ENCODE results near the gene UNC79.

The UNC79 gene

DNA sequence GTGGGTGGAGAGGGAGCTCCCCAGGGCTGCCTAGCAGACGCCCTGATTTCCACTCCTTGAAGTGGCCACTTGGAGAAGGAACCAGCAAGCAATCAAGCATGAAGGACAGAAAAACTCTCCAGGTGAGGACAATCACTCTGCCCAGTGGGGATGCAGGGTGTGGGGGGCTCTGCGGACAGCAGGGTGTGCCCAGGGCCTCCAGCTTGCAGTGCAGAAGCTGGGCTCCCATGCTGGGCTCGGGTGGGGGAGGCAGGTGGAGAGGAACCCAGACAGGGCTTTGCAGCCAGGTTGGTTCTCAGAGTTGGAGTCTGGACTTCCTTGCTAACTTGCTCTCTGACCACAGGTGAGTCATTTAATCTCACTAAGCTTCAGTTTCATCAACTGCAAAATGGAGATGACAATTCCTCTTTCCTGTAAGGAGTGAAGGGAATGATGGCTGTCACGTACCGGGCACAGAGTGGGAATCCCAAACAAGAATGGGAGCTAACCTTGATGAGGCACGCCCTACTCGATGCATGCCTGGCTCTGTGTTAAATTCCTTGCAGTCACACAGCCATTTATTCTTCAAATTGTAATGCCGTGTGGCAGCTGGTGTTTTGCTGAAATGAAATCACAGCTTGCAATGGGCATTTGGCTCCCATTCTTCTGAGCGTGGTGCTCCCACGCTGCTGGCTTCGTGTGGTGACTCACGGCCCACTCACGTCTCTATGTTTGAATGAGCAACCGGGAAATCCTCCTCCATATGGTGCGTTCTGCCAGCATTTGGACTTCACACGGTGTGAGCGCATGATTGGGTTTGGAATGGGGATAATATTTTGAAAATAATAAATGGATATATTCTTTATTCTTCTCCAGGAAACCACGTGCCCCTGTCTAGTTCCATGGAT is 282.3 kb downstream of the UNC79 start:
- FAIRE-seq: no peak

DNA sequence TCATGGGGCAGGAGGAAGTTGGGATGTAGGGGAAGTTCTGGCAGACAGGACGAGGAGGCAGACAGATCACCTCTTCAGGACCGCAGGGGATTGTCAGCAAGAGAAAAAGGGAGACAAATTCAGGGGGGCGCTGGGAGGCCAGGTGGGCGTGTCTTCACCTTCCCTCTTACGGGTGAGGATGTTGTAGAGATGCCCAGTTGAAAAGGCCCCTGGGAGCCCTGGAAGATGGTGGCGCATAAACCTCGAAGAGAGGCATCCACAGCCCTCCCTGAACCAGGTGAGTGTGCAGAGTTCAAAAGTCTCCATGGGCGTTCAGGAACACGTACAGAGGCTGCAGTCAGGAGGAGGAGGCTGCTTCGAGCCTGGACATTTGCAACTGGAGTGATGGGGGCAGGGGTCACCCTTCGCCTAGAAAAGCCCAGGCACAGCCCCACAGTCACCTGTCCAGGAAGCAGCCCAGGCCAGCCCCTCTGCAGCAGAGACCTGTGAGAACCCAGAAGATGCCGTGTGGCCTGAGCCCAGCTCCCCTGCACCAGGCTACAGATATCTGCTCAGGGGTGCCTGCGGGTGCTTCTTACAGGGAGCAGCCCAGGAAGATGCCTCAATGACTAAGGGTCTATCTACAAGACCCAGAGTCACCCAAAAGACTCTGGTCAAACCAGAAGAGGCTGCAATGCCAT is 283.1 kb downstream of the UNC79 start:
- no peak for FAIRE-seq

GRCh38 chr14:93714605-93715004 is 283.9 kb downstream of the UNC79 start:
- no peak for FAIRE-seq

DNA sequence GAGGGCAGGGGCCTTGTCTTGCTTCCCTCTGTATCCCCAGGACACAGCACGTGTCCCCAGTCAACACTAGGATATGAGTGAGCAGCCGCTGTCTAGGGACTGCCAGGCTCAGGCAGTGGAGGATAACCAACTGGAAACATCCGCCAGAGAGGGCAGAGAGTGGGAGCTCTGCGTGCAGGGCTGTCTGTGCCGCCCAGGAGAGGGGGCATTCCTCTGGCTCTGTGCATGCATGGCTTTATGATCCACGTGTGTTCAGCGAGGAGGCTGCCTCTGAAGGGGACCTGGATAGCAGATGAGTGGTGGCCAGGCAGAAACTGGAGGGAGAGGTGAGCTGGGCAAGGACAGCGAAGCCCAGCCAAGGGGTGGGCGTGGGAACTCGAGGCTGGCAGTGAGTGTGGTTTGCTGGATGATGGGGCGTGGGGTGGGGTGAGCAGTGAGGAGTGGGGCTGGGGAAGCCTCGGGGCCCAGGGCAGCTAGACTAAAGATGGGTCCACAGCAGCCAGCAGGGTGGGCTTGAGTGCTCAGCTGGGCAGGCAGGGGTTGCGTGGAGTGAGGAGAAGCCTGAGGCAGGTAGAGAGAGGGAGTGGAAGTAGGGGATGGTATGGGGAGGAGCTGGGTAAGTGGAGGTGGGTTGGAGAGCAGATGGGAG is 284.7 kb downstream of the UNC79 start:
- FAIRE-seq: no peak

DNA sequence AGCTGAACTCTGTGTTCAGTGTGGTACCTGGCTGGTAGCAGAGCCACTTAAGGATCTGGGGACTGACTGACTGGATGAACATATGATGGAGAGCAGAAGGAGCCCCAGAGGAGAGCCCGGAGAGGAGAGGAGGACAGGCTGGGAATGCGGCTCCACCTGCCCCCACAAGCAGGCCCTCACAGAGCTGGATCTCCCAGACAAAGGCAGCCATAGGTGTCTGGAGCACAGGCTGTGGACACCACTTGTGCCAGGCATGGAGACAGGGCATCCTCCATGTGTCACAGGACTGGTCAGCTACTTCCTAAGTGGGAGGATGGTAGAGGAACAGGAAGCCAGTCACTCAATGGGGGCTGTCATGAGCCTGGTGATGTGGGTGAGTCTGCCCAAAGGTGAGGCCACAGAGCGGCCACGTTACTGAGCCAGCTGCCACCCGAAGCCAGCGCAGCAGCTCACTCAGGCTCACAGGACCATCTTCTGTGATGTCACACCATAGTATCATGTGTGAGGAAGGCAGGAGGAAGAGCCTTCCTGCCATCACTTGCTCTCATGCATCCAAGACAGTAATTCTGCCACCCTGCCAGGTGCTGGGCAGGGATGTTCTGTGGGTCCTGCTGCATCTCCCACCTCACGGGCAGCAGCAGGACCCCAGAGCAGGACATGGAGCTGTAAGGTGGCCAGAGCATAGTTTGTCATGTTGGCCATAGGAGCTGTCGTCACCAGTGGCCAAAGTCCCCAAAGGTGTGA is 285.4 kb downstream of the UNC79 start:
- FAIRE-seq: no peak

DNA sequence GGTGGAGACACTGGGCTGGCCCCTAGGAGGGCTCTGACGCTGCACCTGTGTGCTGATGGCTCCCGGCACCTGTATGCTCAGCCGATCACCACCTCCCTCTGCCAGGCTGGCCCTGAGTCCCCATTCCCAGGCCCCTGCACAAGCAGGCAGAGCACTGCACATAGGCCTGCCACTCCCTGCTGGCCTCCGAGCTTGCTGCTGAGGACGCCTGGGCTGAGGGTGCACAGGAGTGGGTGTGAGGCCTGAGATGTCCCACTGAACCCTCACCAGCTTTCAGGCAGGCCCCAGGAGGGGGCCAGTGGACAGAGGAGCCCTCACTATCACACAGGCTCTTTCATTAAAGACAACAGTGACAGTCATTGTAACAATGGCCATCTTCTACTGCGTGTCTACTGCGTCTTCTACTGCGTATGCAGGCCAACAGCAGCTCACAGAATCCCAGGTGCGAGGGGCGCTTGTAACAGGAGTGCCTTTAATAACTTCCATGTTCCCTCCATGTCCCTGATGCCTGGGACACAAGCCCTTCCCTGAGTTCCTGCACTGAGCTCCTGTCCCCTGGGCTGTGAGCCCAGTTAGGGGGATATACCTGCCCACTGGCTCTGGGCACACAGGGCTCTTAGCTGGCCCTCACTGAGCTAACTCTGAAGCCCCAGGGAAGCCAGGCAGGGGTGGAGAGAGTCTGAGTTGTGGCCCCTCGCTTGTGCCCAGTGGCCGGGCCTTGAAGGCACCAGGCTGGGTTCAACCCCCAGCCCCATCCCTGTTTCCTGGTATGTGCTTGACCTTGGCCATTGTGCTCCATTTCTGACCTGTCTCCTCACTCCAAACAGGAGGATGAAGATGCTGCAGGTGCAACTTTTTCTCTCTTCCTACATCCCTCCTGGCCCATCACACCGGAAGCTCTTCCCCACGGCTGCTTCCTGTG is 286.3 kb downstream of the UNC79 start:
- FAIRE-seq: no peak

DNA sequence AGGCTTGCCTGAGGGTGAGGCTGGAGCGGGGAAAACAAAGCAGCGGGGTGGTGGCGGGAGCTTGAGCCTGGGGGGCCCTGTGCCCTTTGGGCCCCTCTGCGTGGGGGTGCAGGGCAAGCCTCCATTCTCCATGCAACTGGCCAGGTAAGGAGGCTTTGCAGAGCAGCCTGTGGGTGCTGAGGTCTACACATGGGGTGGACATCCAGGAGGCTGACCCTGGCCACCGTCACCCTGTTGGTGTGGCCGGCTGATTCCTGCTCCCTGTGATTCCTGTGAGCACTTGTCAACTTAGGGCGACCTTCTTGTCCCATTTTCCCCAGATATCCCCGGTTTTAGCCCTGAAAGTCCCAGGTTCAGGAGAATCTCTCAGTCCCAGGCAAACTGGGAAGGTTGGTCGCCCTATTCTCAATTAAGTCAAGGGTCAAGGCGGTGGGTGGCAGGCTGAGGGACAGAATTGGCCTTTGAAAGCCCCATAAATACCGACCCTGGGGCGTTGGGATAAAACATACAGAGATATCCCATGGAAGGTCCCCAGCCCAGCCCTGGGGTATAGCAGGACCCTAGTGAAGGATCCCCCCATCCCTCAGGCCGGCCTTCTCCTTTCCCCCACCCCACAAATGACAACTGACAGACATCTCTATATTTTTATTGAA is 287.1 kb downstream of the UNC79 start:
- FAIRE-seq: no peak

DNA sequence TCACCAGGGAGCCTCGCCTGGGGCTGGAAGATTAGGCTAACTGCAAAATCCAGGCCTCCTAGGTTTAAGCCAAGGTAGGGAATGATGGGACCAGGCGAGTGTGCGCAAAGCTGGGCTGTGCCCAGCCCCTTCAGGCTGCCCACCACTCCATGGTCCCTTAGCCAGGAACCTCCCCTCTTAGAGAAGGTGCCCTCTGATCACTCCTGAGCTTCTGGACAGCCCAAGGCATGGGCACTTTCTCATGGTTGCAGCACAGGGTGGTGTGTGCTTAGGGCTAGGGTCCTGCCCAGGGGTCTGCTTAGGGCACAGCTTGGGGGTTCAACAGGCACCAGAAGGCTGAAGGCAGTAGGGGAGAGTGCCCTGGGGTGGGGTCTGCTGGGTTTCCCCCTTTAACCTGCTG is 288.5 kb downstream of the UNC79 start:
- no peak for FAIRE-seq

- no peak for FAIRE-seq
These were observed 289.5 kb downstream of the UNC79 start for GRCh38 chr14:93720076-93720815.

DNA sequence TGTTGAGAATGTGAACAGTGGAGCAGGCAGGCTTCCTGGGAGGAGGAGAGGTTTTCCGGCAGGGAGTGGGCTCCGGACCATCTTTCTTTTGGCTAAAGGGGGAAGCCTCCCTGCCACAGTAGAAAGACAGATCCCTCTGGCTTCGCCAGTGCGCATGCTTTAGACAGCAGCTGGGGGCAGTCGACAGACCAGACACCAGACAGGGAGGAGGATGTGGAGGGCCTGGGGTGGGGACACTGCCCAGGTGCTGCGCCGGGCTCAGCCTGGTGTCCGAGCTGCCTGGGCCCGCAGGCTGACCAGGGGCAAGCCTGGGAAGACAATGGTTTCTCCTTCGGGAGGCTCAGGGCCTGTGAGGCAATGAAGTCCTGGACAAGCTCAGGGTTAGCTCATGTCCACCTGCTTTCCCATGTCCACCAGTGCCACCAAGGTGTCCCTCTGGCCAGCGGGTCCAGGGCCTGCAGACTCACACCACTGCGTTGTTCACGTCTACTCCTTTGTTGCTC is 290.3 kb downstream of the UNC79 start:
- no peak for FAIRE-seq

GRCh38 chr14:93723001-93723400 is 292.3 kb downstream of the UNC79 start:
- no peak for FAIRE-seq

GRCh38 chr14:93725002-93725582 is 294.4 kb downstream of the UNC79 start:
- no peak for FAIRE-seq

DNA sequence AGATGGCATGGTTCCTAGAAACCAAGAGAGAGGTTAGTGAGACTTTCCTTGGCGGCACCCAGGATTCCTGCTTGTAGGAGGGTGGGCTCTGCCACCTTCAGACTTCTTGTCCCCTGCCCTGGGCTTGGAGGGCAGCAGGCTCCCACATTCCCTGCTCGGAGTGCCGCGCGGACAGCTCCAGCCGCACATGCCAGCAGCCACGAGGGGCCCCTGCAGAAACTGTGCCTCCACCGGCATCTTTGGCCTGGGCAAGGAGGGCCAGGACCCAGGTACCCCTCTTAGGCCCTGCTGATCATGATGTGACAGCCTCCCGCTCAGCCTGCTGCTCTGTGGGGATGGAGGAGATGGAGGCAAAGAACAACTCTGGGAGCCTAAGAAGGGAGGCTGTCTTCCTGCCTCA is 295.3 kb downstream of the UNC79 start:
- FAIRE-seq: no peak

GRCh38 chr14:93727039-93727740 is 296.5 kb downstream of the UNC79 start:
- no peak for FAIRE-seq

DNA sequence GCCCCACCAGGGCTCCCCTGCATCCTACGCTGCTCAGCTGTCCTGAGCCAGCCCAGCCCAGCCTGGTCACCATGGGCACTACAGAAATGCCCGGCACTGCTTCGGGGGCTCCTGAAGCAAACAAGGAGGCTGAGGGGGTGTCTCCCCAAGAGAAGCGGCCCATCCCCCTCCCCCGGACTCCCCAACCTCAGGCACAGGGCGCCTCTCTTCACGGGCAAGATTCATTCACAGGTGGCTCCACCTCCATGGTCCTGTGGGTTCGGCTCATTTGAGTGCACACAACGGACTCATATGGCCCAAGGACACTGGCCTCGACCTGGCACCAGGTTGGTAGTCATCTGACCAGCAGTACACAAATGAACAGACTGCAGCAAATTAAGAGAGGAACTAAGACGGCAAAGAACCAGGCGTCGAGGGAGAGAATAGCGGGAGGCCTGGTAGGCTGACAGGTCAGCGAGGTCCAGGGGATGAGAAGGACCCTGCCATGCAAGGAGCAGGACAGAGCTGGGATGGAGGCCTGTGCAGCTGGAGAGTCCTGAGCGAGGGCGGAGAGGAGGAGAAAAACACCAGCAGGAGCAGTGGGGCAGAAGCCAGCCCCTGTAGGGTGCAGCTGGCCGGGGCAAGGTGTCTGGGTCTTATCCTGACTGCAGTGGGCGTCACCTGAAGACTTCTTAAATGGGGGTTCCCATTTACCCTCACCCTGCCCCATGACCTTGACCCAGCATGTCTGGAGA is 297.3 kb downstream of the UNC79 start:
- FAIRE-seq: no peak

- no peak for FAIRE-seq
These were observed 297.9 kb downstream of the UNC79 start for GRCh38 chr14:93728651-93729016.

DNA sequence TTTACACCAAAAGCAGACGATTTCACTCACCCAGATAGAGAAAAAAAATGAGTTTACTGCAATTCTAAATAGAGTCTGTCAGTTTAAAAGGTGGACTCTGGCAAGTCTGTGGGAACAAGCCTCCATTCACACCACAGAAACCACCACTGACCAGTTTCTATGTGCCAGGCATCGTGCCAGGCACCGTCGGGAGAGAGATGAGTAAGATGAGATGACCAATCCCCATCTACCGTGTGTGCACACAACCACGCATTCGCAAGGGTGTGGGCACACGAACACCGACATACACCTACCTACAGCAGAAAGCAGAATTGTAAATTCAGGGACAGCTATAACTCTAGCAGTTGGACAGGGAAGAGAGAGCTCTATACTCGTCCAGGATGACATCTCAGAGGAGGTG is 299.3 kb downstream of the UNC79 start:
- no peak for FAIRE-seq

DNA sequence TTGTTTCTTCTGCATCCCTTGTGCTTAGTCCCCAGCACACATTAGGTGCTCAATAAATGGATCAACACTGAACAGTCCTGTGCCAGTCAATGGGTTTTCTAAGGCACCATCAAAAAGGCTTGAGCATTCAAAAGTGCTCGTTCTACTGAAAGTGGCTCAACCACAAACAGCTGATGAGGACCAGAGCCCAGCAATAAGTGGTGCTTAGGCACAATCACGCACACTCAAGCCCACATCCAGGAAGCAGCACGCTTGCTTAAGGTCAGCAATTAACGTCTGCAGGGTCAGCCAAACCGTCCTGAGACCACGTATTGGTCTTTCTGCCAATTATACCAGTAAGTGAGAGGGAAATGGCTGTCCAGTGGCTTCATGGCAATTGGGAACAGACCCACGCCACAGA is 301.0 kb downstream of the UNC79 start:
- no peak for FAIRE-seq

- FAIRE-seq: no peak
These were observed 301.8 kb downstream of the UNC79 start for GRCh38 chr14:93732524-93732923.
